ENCODE results near the gene CDV3. TPM values are rescaled to one million over a fixed set of nuclear protein-coding genes. Genes with fewer than 3 reads are reported as not detected.
"Not testable (repeated sequence)": the region's sequence is repeated elsewhere in the genome, so short reads cannot be mapped to it uniquely, and the experiment has no call there.

The CDV3 gene
- total RNA-seq: 100 to 1,000 TPM; 291 to 305 TPM

GRCh38 chr3:133573629-133574194, at the start of gene CDV3:
CDV3 (plus strand) TSS chr3:133573686; CDS start chr3:133574045, 359 bp downstream.
- POLR2A ChIA-PET: interaction anchor here (0.6 to 2.5 kb wide), 10 partner anchors 14 to 1156 kb away, joined by 4 to 36 read pairs (median 6); partner anchors contain the start of gene TOPBP1

DNA sequence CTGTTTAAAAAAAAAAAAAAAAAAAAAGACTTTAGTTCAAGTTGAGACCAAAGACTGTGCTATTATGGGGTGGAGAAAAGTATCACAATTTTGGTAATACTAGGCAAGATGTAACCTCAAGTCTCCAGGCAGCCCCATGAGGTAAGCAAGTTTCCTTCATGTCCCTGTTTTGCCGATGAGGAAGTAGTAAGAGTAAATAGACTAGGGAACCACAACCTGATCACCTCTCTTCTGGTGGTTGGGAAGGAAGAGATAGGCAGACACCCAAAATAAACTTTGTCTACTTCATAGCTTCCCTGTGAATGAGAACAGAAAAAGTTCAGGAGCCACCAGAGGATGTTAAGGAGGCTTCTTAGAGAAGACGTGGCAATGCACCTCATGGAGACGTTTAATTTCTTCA, 49.7 kb upstream of the CDV3 start:
- POLR2A ChIA-PET: interaction anchor here (0.7 kb wide), 1 partner anchor 13 kb away, joined by 6 read pairs; no protein-coding TSS in a partner anchor
- CTCF ChIA-PET: not testable (repeated sequence)

More at GRCh38 chr3:133573629-133574194, at the start of gene CDV3:
- CTCF ChIA-PET: interaction anchor here (0.7 to 1.0 kb wide), 2 partner anchors 99 to 106 kb away, joined by 3 read pairs; no protein-coding TSS in a partner anchor

- CTCF ChIA-PET: no interaction called here
- POLR2A ChIA-PET: no interaction called here
These were observed 48.1 kb upstream of the CDV3 start for GRCh38 chr3:133525435-133525834.

GRCh38 chr3:133527081-133527715, 46.3 kb upstream of the CDV3 start:
- POLR2A ChIA-PET: no interaction called here

DNA sequence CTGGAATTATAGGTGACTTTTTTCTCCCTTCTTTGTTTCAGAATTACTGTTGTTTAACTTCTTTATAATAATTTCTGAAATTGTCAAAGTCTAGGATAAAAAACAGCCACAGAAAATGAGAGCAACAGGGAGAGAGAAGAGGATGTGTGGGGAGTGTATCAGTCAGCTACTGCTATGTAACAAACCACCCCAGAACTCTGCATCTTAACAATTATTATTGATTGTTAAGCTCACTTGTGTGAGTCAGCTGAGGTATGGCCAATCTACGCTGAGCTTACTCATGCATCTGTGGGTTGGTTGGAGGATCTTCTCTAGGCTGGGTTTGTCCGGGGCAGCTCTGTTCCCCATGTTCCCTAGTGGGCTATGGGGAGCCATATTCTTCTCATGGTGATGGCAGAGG, 43.7 kb upstream of the CDV3 start:
- POLR2A ChIA-PET: no interaction called here

More at GRCh38 chr3:133527081-133527715, 46.3 kb upstream of the CDV3 start:
- CTCF ChIA-PET: no interaction called here

DNA sequence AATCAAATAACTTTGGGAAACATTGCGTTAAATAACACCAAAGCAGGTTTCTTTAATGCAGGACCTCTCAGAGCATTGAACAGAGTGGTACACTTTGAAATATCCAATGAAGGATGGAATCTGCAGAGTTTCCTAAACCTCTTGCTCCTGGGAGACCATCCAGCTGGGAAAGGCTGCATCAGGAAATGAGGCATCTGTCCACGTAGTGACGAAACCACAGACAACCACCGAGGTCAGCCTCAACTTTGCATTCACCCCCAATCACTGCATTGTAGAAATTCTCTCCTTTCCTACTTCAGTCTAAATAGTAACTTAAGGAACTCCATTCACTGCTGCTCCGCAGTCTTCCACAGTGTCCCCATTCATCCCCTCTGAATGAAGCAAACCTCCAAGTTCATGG, 41.5 kb upstream of the CDV3 start:
- ChIA-PET POLR2A (no interaction called here), CTCF (no interaction called here)

More for the DNA sequence above, 43.7 kb upstream of the CDV3 start:
- CTCF ChIA-PET: no interaction called here

GRCh38 chr3:133532951-133533350, 40.5 kb upstream of the CDV3 start:
- ChIA-PET POLR2A (no interaction called here), CTCF (no interaction called here)

- ChIA-PET CTCF (no interaction called here), POLR2A (interaction anchor here (0.6 kb wide), 1 partner anchor 13 kb away, joined by 6 read pairs; no protein-coding TSS in a partner anchor)
These were observed 37.3 kb upstream of the CDV3 start for GRCh38 chr3:133535971-133536881.

DNA sequence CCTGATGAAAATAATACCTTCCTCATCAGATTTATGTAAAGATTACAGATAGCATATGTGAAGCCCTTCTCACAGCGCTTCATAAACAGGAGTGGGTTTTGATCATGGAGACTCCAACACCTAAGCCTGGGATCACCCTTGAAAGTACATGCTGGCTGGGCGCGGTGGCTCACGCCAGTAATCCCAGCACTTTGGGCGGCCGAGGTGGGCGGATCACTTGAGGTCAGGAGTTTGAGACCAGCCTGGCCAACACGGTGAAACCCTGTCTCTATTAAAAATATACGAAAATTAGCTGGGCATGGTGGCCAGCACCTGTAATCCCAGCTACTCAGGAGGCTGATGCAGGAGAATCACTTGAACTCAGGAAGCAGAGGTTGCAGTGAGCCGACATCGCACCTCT, 36.4 kb upstream of the CDV3 start:
- CTCF ChIA-PET: not testable (repeated sequence)

DNA sequence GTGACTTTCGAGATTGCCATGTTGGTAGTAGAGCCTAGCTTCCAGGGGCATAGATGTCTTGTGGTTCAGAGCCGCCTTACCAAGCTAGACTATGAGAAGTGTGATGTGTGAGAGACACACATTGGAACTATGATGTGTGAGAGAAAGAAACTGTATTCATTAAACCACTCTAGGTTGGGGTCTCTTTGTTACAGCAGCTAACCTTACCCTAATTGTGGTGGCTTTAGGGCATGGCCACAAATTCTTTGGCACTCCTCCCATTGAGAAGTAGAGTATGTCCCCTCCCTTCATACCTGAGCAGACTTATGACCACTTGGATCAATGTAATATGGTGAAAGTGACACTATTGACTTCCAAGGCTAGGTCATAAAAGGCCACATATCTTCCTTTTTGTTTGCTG, 35.3 kb upstream of the CDV3 start:
- ChIA-PET CTCF (interaction anchor here (0.7 kb wide), 1 partner anchor 147 kb away, joined by 5 read pairs; no protein-coding TSS in a partner anchor), POLR2A (no interaction called here)

More for the DNA sequence above, 36.4 kb upstream of the CDV3 start:
- POLR2A ChIA-PET: interaction anchor here (0.6 kb wide), 1 partner anchor 14 kb away, joined by 6 read pairs; no protein-coding TSS in a partner anchor

GRCh38 chr3:133540896-133541674, 32.4 kb upstream of the CDV3 start:
- ChIA-PET CTCF (no interaction called here), POLR2A (no interaction called here)

GRCh38 chr3:133542871-133543270, 30.6 kb upstream of the CDV3 start:
- ChIA-PET CTCF (no interaction called here), POLR2A (no interaction called here)

- POLR2A ChIA-PET, CTCF ChIA-PET: not testable (repeated sequence)
These were observed 28.5 kb upstream of the CDV3 start for GRCh38 chr3:133544983-133545382.

- ChIA-PET CTCF (no interaction called here), POLR2A (no interaction called here)
These were observed 25.9 kb upstream of the CDV3 start for GRCh38 chr3:133547432-133548041.

DNA sequence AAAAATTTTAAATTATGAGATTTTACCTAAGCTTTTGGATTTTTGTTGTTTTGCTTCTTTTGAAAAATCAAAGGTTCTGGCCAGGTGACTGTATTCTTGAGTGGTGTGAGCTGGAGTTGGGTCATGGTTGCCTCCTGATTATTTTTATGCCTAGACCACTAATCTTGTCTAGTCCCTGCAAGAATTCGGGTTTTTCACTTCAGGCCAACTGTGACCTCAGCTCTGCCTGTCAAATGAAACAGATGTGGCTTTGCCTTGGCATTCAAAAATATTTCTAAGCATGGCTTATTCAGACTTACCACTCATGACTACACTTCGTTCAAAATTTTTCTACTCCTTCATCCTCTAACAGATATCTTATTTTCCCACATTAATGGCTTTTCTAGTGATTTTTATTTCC, 25.4 kb upstream of the CDV3 start:
- CTCF ChIA-PET: no interaction called here
- POLR2A ChIA-PET: no interaction called here

DNA sequence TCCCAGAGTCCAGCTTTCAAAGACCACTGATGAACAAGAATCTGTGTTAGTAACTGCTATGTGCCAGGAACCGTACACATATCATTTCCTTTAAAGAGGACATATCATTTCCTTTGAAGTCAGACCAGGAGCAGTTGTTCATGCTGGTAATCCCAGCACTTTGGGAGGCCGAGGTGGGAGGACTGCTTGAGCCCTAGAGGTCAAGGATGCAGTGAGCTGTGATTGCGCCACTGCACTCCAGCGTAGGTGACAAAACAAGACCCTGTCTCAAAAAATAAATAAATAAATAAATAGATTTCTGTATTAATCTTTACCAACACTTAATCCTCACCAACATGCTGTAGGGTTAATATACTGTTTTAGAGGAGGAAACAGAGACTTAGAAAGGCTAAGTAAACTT, 23.9 kb upstream of the CDV3 start:
- ChIA-PET CTCF (no interaction called here), POLR2A (no interaction called here)

DNA sequence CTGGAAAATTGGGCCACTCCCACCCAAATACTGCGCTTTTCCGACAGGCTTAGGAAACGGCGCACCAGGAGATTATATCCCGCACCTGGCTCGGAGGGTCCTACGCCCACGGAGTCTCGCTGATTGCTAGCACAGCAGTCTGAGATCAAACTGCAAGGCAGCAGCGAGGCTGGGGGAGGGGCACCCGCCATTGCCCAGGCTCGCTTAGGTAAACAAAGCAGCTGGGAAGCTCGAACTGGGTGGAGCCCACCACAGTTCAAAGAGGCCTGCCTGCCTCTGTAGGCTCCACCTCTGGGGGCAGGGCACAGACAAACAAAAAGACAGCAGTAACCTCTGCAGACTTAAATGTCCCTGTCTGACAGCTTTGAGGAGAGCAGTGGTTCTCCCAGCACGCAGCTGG, 21.9 kb upstream of the CDV3 start:
- CTCF ChIA-PET, POLR2A ChIA-PET: not testable (repeated sequence)

GRCh38 chr3:133561679-133562078, 11.8 kb upstream of the CDV3 start:
- ChIA-PET CTCF (no interaction called here), POLR2A (no interaction called here)

DNA sequence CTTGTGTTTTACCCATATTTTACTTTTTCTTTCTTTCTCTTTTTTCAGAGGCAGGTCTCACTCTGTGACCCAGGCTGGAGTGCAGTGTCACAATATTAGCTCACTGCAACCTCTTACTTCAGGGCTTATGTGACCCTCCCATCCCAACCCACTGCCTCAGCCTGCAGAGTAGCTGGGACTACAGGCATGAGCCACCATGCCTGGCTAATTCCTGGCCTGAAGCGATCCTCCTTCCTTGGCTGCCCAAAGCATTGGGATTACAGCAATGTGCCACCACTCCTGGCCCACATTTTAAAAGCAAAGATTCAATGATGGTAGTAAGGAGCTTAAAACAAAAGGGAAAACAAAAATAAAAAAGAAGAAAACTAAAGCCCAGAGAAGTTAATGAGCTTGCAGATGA, 11.1 kb upstream of the CDV3 start:
- POLR2A ChIA-PET: no interaction called here

More for the DNA sequence above, 11.1 kb upstream of the CDV3 start:
- CTCF ChIA-PET: no interaction called here
